HCT116 (cell line): ENCODE results near the gene MCF2L. TPM values are rescaled to one million over a fixed set of nuclear protein-coding genes. Genes with fewer than 3 reads are reported as not detected.

Source experiments
- ATAC-seq: fragments of 200-7000 bp; cut with Tn5 transposase; 2 replicates; pipeline ENCODE4 v1.9.1; 2020; ENCODE audit warnings: mild to moderate bottlenecking, moderate library complexity
- BruUV-seq: library from RNA; stranded (reverse); fragments of 400-500 nt; replicated peaks from 2 replicates; lab custom pipeline; 2021; lab: Mats Ljungman, UMichigan
- CTCF ChIA-PET: fragments of 300-600 bp; sonication (Branson Sonifier 250); formaldehyde crosslinking; loops from one replicate; lab custom pipeline; 2021; ENCODE audit warnings: antibody characterized with exemption; lab: Charles Lee
- POLR2A ChIA-PET: fragments of 300-600, 350-600 bp; sonication (Branson Sonifier 250); formaldehyde crosslinking; loops from one replicate; lab custom pipeline; 2021; ENCODE audit warnings: antibody characterized with exemption; lab: Charles Lee
- RAD21 ChIA-PET, 2 experiments: fragments of 300-600 bp; sonication (Branson Sonifier 250); formaldehyde crosslinking; loops; one replicate each; lab custom pipeline; 2023; ENCODE audit warnings: low total read pairs in 2 of 2; ENCODE audit not compliant: uncharacterized antibody in 2 of 2, unreplicated experiment in 2 of 2, low non-redundant PET in 1 of 2; lab: Charles Lee
- DNase-seq: peaks from one replicate; pipeline ENCODE4 v3.0.0-alpha.2; 2010; ENCODE audit warnings: low read depth, low spot score
- H2AFZ ChIP-seq: fragments of 200-600 bp; shearing (Covaris generic), sonication (generic); 2 replicates; pipeline ENCODE4 v1.6.1; 2017; ENCODE audit warnings: low read depth, mixed run types, mixed read lengths, antibody characterized with exemption, low read length; ENCODE audit not compliant: poor library complexity, severe bottlenecking
- H3K27ac ChIP-seq: 2 replicates; pipeline ENCODE4 v1.5.1; 2012; ENCODE audit warnings: low read depth, low read length
- H3K27me3 ChIP-seq: fragments of 200-600 bp; sonication (generic); 2 replicates; pipeline ENCODE4 v1.6.1; 2016; ENCODE audit warnings: mixed run types, low read length, mixed read lengths; ENCODE audit not compliant: insufficient read depth
- H3K36me3 ChIP-seq, 2 experiments: fragments of 200-500 bp in 1 of 2; fragments of 200-600 bp in 1 of 2; sonication (Bioruptor generic) in 1 of 2; sonication (generic) in 1 of 2; 2 replicates each; pipeline versions ENCODE4 v1.5.1 to v1.6.1; 2014 to 2016; ENCODE audit warnings: low read length in 2 of 2, inconsistent platforms in 1 of 2, mixed read lengths in 1 of 2, mixed run types in 1 of 2; ENCODE audit not compliant: insufficient read depth in 2 of 2, control insufficient read depth in 1 of 2
- H3K4me1 ChIP-seq, 2 experiments: fragments of 200-600 bp in 1 of 2; sonication (generic) in 1 of 2; 2 replicates each; pipeline versions ENCODE4 v1.5.1 to v1.6.1; 2012 to 2017; ENCODE audit warnings: low read length in 2 of 2, inconsistent platforms in 1 of 2, mild to moderate bottlenecking in 1 of 2, mixed read lengths in 1 of 2, mixed run types in 1 of 2, moderate library complexity in 1 of 2; ENCODE audit not compliant: insufficient read depth in 2 of 2, control insufficient read depth in 1 of 2
- H3K4me2 ChIP-seq: fragments of 200-600 bp; sonication (generic); 2 replicates; pipeline ENCODE4 v1.6.1; 2017; ENCODE audit warnings: mixed run types, low read length, mixed read lengths
- H3K4me3 ChIP-seq, 2 experiments: fragments of 200-600 bp in 1 of 2; sonication (generic) in 1 of 2; replicated peaks in 1 of 2; 2 replicates each; pipeline ENCODE4 v1.5.1; 2011 to 2016; ENCODE audit warnings: low read length in 2 of 2, control low read depth in 1 of 2, low read depth in 1 of 2, mild to moderate bottlenecking in 1 of 2, mixed read lengths in 1 of 2, mixed run types in 1 of 2
- H3K79me2 ChIP-seq: fragments of 200-600 bp; sonication (generic); 2 replicates; pipeline ENCODE4 v1.6.1; 2017; ENCODE audit warnings: mild to moderate bottlenecking, mixed run types, low read length, moderate library complexity, mixed read lengths; ENCODE audit not compliant: insufficient read depth
- H3K9ac ChIP-seq: fragments of 200-600 bp; sonication (generic); 2 replicates; pipeline ENCODE4 v1.6.1; 2016; ENCODE audit warnings: low read length, mixed read lengths
- H3K9me2 ChIP-seq: fragments of 200-600 bp; sonication (generic), shearing (Covaris generic); 2 replicates; pipeline ENCODE4 v1.6.1; 2017; ENCODE audit warnings: mixed run types, mild to moderate bottlenecking, moderate library complexity; ENCODE audit not compliant: insufficient read depth
- H3K9me3 ChIP-seq, 2 experiments: fragments of 200-500 bp in 1 of 2; fragments of 200-600 bp in 1 of 2; sonication (Bioruptor generic) in 1 of 2; sonication (generic) in 1 of 2; 2 replicates each; pipeline ENCODE4 v1.6.1; 2014 to 2017; ENCODE audit warnings: low read length in 2 of 2, mixed read lengths in 2 of 2, inconsistent platforms in 1 of 2, low read depth in 1 of 2, mild to moderate bottlenecking in 1 of 2, mixed run types in 1 of 2, moderate library complexity in 1 of 2; ENCODE audit not compliant: control insufficient read depth in 1 of 2, insufficient read depth in 1 of 2
- H4K20me1 ChIP-seq: fragments of 200-600 bp; sonication (generic), shearing (Covaris generic); 2 replicates; pipeline ENCODE4 v1.6.1; 2017; ENCODE audit warnings: mixed run types, mild to moderate bottlenecking, moderate library complexity; ENCODE audit not compliant: insufficient read depth
- JUND ChIP-seq: IDR thresholded peaks from 2 replicates; pipeline ENCODE4 v1.6.1; 2012
- POLR2A ChIP-seq: IDR thresholded peaks from 2 replicates; pipeline ENCODE4 v1.7.0; 2011; ENCODE audit warnings: borderline replicate concordance; ENCODE audit not compliant: insufficient read depth, insufficient read length; ENCODE audit errors: extremely low read depth
- POLR2AphosphoS5 ChIP-seq: IDR thresholded peaks from 2 replicates; pipeline ENCODE4 v1.6.1; 2011; ENCODE audit warnings: mild to moderate bottlenecking, low read depth, low read length, moderate library complexity
- SIN3A ChIP-seq: IDR thresholded peaks from 2 replicates; pipeline ENCODE4 v1.6.1; 2012; ENCODE audit warnings: low read depth
- TCF7L2 ChIP-seq: IDR thresholded peaks from 2 replicates; pipeline ENCODE4 v1.7.0; 2011; ENCODE audit warnings: borderline replicate concordance, inconsistent platforms; ENCODE audit not compliant: insufficient read depth, insufficient read length; ENCODE audit errors: extremely low read depth
- ZFX ChIP-seq: fragments of 450-650 bp; IDR thresholded peaks from 2 replicates; pipeline ENCODE4 v1.6.1; 2017
- ZNF274 ChIP-seq: fragments of 200-500 bp; sonication (Bioruptor generic); IDR thresholded peaks from 2 replicates; pipeline ENCODE4 v1.6.1; 2014; ENCODE audit warnings: mild to moderate bottlenecking, low read depth, low read length, inconsistent platforms
- intact Hi-C: fragments of 100-400 bp; cut with micrococcal nuclease; formaldehyde crosslinking; loops from 2 replicates; pipeline ENCODE4 v1.10.0; 2022
- total RNA-seq: library from RNA; stranded (reverse); gene quantifications from one replicate; pipeline ENCODE4 v1.2.1, GENCODE V29; 2021; ENCODE audit not compliant: unreplicated experiment
- TF ChIP-seq, protein P1 (sequence below), 3 experiments: fragments of 200-600 bp in 1 of 3; sonication (generic) in 1 of 3; IDR thresholded peaks in 2 of 3; conservative IDR thresholded peaks in 1 of 3; 2 replicates each; pipeline ENCODE4 v1.5.1; 2012 to 2017; ENCODE audit warnings: low read depth in 2 of 3, low read length in 2 of 3, antibody characterized with exemption in 1 of 3, borderline replicate concordance in 1 of 3, control low read depth in 1 of 3, mild to moderate bottlenecking in 1 of 3, mixed read lengths in 1 of 3, mixed run types in 1 of 3, moderate library complexity in 1 of 3; ENCODE audit not compliant: insufficient read depth in 1 of 3
- TF ChIP-seq, protein P2 (sequence below): IDR thresholded peaks from 2 replicates; pipeline ENCODE4 v1.6.1; 2012
- TF ChIP-seq, protein P3 (sequence below): IDR thresholded peaks from 2 replicates; pipeline ENCODE4 v1.6.1; 2012; ENCODE audit warnings: low read depth
- TF ChIP-seq, protein P4 (sequence below): IDR thresholded peaks from 2 replicates; pipeline ENCODE4 v1.6.1; 2011; ENCODE audit warnings: mild to moderate bottlenecking, low read length, moderate library complexity; ENCODE audit not compliant: insufficient replicate concordance; ENCODE audit errors: extremely low read depth

The MCF2L gene
- total RNA-seq, 1 experiment from 2014 or later: 19.3 TPM

- TF ChIP-seq, protein P1, sequence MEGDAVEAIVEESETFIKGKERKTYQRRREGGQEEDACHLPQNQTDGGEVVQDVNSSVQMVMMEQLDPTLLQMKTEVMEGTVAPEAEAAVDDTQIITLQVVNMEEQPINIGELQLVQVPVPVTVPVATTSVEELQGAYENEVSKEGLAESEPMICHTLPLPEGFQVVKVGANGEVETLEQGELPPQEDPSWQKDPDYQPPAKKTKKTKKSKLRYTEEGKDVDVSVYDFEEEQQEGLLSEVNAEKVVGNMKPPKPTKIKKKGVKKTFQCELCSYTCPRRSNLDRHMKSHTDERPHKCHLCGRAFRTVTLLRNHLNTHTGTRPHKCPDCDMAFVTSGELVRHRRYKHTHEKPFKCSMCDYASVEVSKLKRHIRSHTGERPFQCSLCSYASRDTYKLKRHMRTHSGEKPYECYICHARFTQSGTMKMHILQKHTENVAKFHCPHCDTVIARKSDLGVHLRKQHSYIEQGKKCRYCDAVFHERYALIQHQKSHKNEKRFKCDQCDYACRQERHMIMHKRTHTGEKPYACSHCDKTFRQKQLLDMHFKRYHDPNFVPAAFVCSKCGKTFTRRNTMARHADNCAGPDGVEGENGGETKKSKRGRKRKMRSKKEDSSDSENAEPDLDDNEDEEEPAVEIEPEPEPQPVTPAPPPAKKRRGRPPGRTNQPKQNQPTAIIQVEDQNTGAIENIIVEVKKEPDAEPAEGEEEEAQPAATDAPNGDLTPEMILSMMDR (IDR thresholded peaks at IDR 0.05 in 2 of 3, conservative IDR thresholded peaks at IDR 0.05 in 1 of 3; ENCODE audit: borderline replicate concordance in 1 of 3, insufficient read depth in 1 of 3, low read depth in 2 of 3, low read length in 2 of 3): no peak
- no peak for TF ChIP-seq POLR2A
- TF ChIP-seq, protein P2, sequence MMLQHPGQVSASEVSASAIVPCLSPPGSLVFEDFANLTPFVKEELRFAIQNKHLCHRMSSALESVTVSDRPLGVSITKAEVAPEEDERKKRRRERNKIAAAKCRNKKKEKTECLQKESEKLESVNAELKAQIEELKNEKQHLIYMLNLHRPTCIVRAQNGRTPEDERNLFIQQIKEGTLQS: no peak
- TF ChIP-seq ZNF274: no peak
- no peak for TF ChIP-seq JUND
These were observed 177.7 kb downstream of the MCF2L start (continued) for GRCh38 chr13:113146750-113147149.

- TF ChIP-seq, protein P3, sequence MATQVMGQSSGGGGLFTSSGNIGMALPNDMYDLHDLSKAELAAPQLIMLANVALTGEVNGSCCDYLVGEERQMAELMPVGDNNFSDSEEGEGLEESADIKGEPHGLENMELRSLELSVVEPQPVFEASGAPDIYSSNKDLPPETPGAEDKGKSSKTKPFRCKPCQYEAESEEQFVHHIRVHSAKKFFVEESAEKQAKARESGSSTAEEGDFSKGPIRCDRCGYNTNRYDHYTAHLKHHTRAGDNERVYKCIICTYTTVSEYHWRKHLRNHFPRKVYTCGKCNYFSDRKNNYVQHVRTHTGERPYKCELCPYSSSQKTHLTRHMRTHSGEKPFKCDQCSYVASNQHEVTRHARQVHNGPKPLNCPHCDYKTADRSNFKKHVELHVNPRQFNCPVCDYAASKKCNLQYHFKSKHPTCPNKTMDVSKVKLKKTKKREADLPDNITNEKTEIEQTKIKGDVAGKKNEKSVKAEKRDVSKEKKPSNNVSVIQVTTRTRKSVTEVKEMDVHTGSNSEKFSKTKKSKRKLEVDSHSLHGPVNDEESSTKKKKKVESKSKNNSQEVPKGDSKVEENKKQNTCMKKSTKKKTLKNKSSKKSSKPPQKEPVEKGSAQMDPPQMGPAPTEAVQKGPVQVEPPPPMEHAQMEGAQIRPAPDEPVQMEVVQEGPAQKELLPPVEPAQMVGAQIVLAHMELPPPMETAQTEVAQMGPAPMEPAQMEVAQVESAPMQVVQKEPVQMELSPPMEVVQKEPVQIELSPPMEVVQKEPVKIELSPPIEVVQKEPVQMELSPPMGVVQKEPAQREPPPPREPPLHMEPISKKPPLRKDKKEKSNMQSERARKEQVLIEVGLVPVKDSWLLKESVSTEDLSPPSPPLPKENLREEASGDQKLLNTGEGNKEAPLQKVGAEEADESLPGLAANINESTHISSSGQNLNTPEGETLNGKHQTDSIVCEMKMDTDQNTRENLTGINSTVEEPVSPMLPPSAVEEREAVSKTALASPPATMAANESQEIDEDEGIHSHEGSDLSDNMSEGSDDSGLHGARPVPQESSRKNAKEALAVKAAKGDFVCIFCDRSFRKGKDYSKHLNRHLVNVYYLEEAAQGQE: no peak
- TF ChIP-seq, protein P4, sequence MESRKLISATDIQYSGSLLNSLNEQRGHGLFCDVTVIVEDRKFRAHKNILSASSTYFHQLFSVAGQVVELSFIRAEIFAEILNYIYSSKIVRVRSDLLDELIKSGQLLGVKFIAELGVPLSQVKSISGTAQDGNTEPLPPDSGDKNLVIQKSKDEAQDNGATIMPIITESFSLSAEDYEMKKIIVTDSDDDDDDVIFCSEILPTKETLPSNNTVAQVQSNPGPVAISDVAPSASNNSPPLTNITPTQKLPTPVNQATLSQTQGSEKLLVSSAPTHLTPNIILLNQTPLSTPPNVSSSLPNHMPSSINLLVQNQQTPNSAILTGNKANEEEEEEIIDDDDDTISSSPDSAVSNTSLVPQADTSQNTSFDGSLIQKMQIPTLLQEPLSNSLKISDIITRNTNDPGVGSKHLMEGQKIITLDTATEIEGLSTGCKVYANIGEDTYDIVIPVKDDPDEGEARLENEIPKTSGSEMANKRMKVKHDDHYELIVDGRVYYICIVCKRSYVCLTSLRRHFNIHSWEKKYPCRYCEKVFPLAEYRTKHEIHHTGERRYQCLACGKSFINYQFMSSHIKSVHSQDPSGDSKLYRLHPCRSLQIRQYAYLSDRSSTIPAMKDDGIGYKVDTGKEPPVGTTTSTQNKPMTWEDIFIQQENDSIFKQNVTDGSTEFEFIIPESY: no peak
- no peak for TF ChIP-seq SIN3A
- no peak for TF ChIP-seq TCF7L2
- no peak for TF ChIP-seq JUND
- no peak for TF ChIP-seq POLR2A
- TF ChIP-seq POLR2AphosphoS5: no peak
- TF ChIP-seq ZFX: no peak
- DNase-seq: no peak
These were observed 178.2 kb downstream of the MCF2L start for GRCh38 chr13:113147206-113147605.

More at GRCh38 chr13:113147206-113147605, 178.2 kb downstream of the MCF2L start:
- Histone ChIP-seq H3K79me2 (no peaks in the 10 kb centered on the region), H3K9me3 (no peaks in the 10 kb centered on the region), H4K20me1 (no peaks in the 10 kb centered on the region), H3K27ac (no peak overlapping the region), H3K36me3 (no peaks in the 10 kb centered on the region), H3K4me1 (no peaks in the 10 kb centered on the region), H2AFZ (no peak overlapping the region), H3K9ac (no peak overlapping the region), H3K9me2 (no peaks in the 10 kb centered on the region), H3K4me3 (no peak overlapping the region), H3K4me2 (no peak overlapping the region), H3K27me3 (no peaks in the 10 kb centered on the region)
- ChIA-PET RAD21 (no interaction called here), POLR2A (no interaction called here), CTCF (no interaction called here)
- ATAC-seq: no peak
- BruUV-seq: no TSS peak
- intact Hi-C loops: no loop called here
